Measurements from ENCODE around the gene MC4R. TPM values are rescaled to one million over a fixed set of nuclear protein-coding genes. Genes with fewer than 3 reads are reported as not detected.
"Not testable (repeated sequence)": the region's sequence is repeated elsewhere in the genome, so short reads cannot be mapped to it uniquely, and the experiment has no call there.

MC4R gene
- total RNA-seq: not detected

DNA sequence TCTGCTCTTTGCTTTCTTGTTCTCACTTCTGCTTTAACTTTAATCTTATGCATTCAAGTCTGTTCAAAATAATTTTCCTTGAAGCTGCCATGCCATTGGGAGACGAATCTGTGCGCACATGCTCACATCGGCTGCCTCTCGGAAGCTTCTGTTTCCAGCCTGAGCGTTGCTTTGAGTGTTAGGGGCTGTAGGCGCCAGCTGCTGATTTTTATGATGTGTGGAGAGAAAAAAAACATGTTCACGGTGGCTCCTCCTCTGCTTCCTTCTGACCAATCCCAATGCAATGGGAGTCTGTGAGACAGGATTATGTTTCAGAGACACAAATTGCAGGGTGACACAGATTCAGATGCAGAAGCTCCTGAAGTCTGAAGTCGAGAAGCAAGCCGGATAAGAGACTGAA, at the start of gene MC4R:
Gene MC4R (minus strand): TSS at position 180 of the 400 bp plus-strand sequence. CDS start 426 bp downstream, outside the sequence.
- TF ChIP-seq POLR2A (IDR thresholded peaks at IDR 0.05): no peak
- TF ChIP-seq, protein P1, sequence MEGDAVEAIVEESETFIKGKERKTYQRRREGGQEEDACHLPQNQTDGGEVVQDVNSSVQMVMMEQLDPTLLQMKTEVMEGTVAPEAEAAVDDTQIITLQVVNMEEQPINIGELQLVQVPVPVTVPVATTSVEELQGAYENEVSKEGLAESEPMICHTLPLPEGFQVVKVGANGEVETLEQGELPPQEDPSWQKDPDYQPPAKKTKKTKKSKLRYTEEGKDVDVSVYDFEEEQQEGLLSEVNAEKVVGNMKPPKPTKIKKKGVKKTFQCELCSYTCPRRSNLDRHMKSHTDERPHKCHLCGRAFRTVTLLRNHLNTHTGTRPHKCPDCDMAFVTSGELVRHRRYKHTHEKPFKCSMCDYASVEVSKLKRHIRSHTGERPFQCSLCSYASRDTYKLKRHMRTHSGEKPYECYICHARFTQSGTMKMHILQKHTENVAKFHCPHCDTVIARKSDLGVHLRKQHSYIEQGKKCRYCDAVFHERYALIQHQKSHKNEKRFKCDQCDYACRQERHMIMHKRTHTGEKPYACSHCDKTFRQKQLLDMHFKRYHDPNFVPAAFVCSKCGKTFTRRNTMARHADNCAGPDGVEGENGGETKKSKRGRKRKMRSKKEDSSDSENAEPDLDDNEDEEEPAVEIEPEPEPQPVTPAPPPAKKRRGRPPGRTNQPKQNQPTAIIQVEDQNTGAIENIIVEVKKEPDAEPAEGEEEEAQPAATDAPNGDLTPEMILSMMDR (IDR thresholded peaks at IDR 0.05): no peak
- no peak within 1 kb of the TSS for H3K4me3 ChIP-seq (ENCODE audit: low read depth, poor library complexity, severe bottlenecking)
- peak in 1 of 2 donors; percentile 17 for DNase-seq (ENCODE audit: low spot score in 2 of 2)
- 1 to 4% methylated on average over 9 of the region's 9 CpGs for WGBS, 2 donors
- intact Hi-C loops (cut with DNase I; ENCODE audit: low total_unique reads): no loop called here

DNA sequence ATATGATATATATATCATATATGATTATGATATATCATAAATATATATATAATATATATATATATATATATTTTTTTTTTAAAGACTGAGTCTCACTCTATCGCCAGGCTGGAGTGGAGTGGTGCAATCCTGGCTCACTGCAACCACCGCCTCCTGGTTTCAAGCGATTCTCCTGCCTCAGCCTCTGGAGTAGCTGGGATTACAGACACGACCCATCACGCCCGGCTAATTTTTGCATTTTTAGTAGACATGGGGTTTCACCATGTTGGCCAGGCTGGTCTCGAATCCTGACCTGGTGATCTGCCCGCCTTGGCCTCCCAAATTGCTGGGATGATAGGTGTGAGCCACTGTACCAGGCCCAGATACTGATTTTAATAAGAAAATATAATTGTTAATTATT, 49.7 kb upstream of the MC4R start:
- intact Hi-C loops (cut with DNase I; ENCODE audit: low total_unique reads); DNase-seq (ENCODE audit: low spot score in 2 of 2); H3K4me3 ChIP-seq (ENCODE audit: low read depth, poor library complexity, severe bottlenecking): not testable (repeated sequence)
- WGBS, 2 donors: 94 to 98% methylated on average over 8 of the region's 8 CpGs

DNA sequence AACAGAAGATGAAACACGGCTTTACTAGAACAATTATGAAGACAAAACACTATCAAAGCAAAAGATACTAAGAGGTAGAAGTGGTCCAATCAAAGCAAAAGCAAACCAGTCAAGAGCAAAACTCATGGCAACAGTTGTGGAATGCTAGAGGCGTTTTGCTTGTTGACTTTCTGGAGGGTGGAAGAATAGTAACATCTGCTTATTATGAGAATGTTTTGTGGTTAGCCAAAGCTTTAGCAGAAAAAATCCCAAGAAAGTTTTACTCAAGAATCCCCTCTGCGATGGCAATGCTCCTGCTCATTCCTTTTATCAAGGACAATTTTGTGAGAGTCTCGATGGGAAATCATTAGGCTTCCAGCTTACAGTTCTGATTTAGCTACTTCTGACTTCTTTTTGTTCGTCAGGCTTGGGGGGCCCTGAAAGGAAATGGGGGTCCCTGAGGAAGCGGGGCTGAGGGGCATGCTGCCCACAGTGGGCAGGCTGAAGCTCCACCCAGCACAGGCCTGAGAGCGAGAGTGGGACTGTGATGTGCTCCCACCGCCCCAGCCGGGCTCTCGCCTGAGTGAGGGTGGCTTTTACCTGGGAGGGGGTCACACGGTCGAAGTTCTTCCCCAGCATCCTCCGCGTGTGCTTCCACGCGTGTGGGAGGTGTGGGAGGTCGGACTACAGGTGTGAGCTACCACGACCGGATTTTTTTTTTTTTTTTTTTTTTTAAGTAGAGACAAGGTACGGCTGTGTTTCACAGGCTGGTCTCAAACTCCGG, 49.0 kb upstream of the MC4R start:
- TF ChIP-seq, protein P1 (IDR thresholded peaks at IDR 0.05): no peak
- TF ChIP-seq POLR2A (IDR thresholded peaks at IDR 0.05): no peak
- no peak overlapping the region for H3K4me3 ChIP-seq (ENCODE audit: low read depth, poor library complexity, severe bottlenecking)
- 79 to 87% methylated on average over 21 of the region's 21 CpGs for WGBS, 2 donors
- intact Hi-C loops (cut with DNase I; ENCODE audit: low total_unique reads): no loop called here
- no peak for DNase-seq (ENCODE audit: low spot score in 2 of 2)

DNA sequence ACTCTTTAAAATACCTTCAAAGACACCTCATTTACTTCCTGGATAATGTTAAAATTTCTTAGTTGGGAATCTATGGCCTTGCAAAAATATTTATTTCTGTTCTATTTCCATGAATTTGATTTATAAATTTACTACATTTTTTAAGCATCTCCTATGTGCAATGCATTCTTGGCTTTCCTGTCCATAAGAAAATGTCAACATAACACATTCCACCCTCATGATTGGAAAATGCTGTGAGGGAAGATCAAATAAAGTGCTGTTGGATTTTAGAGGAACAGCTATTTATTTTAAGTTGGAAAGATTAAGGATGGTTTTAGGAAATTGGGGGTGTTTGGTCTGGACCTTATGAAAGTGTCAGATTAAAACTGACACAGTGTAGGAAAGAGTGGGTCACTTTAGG, 45.4 kb upstream of the MC4R start:
- no peak for DNase-seq (ENCODE audit: low spot score in 2 of 2)
- TF ChIP-seq POLR2A (IDR thresholded peaks at IDR 0.05): no peak
- TF ChIP-seq, protein P1 (IDR thresholded peaks at IDR 0.05): no peak
- no peak overlapping the region for H3K4me3 ChIP-seq (ENCODE audit: low read depth, poor library complexity, severe bottlenecking)
- intact Hi-C loops (cut with DNase I; ENCODE audit: low total_unique reads): no loop called here

DNA sequence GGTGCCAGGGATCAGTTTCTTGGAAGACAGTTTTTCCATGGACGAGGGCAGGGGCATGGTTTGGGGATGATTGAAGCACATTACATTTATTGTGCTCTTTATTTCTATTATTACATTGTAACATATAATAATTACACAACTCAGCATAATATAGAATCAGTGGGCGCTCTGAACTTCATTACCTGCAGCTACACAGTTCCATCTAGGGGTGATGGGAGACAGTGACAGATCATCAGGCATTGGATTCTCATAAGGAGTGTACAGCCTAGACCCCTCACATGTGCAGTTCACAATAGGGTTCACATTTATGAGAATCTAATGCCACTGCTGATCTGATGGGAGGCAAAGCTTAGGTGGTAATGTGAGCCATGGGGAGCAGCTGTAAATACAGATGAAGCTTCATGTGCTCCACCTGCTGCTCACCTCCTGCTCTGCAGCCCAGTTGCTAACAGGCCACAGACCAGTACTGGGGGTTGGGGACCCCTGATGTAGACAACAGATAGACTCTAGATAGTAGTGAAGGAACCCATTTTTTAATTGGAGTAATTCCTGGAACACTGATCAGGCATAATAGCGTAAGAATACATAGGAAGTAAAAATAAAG, 41.5 kb upstream of the MC4R start:
- no peak for TF ChIP-seq POLR2A (IDR thresholded peaks at IDR 0.05)
- TF ChIP-seq, protein P1 (IDR thresholded peaks at IDR 0.05): no peak
- 90 to 94% methylated on average over 3 of the region's 3 CpGs for WGBS, 2 donors
- DNase-seq (ENCODE audit: low spot score in 2 of 2): no peak
- no peak overlapping the region for H3K4me3 ChIP-seq (ENCODE audit: low read depth, poor library complexity, severe bottlenecking)
- intact Hi-C loops (cut with DNase I; ENCODE audit: low total_unique reads): no loop called here

DNA sequence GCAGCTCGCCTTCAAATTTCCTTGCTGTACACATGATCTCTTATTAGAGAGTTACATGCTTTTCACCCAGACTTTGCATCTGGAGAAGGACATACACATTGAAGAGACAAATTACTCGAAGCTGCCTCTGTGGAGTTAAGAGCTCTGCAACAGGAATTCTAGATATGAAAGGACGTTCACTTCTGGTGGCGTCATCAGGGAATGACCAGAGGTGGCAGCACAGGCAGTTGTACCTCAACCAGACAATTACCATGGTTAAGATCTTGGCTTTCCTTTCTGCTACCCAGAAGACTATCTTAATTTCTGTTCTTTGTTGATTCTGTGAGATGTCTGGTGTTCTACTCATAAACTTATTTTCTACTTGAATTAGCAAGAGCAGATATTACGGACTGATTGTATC, 39.1 kb upstream of the MC4R start:
- no peak overlapping the region for H3K4me3 ChIP-seq (ENCODE audit: low read depth, poor library complexity, severe bottlenecking)
- no peak for DNase-seq (ENCODE audit: low spot score in 2 of 2)
- intact Hi-C loops (cut with DNase I; ENCODE audit: low total_unique reads): no loop called here
- WGBS, 2 donors: 75 to 79% methylated on average over 5 of the region's 5 CpGs
- TF ChIP-seq POLR2A (IDR thresholded peaks at IDR 0.05): no peak
- TF ChIP-seq, protein P1 (IDR thresholded peaks at IDR 0.05): no peak

All from lower leg skin (tissue), 4 donors.